22Rv1 (cell line): ENCODE data around the gene DNAJC5.
"Not testable (repeated sequence)": the region's sequence is repeated elsewhere in the genome, so short reads cannot be mapped to it uniquely, and the experiment has no call there.

Experiments
- CTCF ChIP-seq: fragments of 450-650 bp; IDR thresholded peaks from 2 replicates; pipeline ENCODE4 v1.5.1; 2017; ENCODE audit warnings: mild to moderate bottlenecking
- ZFX ChIP-seq: fragments of 450-650 bp; IDR thresholded peaks from 2 replicates; pipeline ENCODE4 v1.6.1; 2017; ENCODE audit warnings: antibody characterized with exemption, borderline replicate concordance

GRCh38 chr20:63971960-63972311, 77.0 kb downstream of the DNAJC5 start:
- TF ChIP-seq CTCF, ZFX: not testable (repeated sequence)
